ENCODE data around the gene POP4. TPM values are rescaled to one million over a fixed set of nuclear protein-coding genes. Genes with fewer than 3 reads are reported as not detected.

The POP4 gene
- total and polyA plus RNA-seq, 2 donors (not counting 3 experiments of a cell fraction or from before 2014, with no cell fraction given): 56.2 to 64.4 TPM

DNA sequence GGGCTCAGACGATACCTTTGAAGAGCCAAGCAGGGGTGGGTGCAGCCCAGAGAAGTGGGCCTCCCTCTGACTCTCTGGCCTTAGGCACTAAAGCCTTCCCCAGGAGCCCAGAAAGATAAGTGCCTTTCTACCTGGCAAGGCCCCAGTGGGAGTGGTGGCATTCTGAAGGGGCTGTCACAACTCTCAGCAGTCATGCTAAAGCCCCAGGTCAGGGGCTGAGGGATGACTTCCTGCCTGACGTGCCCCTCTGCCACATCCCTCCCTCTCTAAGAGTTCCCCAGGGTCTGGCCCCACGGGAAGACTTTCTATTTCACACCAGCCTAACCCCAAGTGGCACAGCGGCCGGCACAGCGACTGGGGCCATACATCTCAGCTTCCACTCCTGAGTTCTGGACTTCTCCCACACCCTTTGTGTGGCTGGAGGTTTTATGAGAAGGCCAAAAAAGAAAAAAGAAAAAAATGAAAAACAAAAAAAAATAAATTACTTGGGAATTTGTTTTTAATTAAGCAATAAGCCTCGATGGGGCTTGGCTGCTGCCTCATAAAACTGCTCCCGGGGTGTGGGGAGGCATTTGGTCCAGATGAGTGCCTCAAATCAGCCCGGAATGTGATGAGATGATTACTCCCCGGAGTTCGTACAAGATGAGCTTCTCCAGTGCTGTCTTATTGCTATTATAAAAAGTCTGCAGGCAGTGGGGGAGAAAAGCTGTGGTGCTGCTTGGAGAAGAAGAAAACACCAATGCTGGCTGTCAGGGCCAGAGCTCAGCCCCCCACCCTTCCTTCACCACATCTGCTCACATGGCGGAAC lies 30.7 kb downstream of the POP4 start:
- Histone ChIP-seq H3K9ac (replicated peaks; ENCODE audit: extremely low read depth, insufficient read depth, low read length) (no peak overlapping the region), H3K4me2 (ENCODE audit: insufficient read depth, low read length) (no peak overlapping the region)
- no peak for TF ChIP-seq EZH2 (IDR thresholded peaks at IDR 0.05; ENCODE audit: borderline replicate concordance, low read depth, low read length, severe bottlenecking)
- TF ChIP-seq POLR2AphosphoS5 (IDR thresholded peaks at IDR 0.05; ENCODE audit: insufficient read depth, low read depth, low read length): no peak
- no peak for TF ChIP-seq MYC (IDR thresholded peaks at IDR 0.05; ENCODE audit: low read depth, low read length)
- TF ChIP-seq FOS (IDR thresholded peaks at IDR 0.05; ENCODE audit: borderline replicate concordance, insufficient read depth, low read length): no peak
- TF ChIP-seq, protein P1, sequence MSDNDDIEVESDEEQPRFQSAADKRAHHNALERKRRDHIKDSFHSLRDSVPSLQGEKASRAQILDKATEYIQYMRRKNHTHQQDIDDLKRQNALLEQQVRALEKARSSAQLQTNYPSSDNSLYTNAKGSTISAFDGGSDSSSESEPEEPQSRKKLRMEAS (IDR thresholded peaks at IDR 0.05; ENCODE audit: insufficient read depth, insufficient read length): no peak
- no peak for TF ChIP-seq JUN (IDR thresholded peaks at IDR 0.05; ENCODE audit: borderline replicate concordance, insufficient read depth, insufficient read length, low read depth)
- TF ChIP-seq, protein P2, sequence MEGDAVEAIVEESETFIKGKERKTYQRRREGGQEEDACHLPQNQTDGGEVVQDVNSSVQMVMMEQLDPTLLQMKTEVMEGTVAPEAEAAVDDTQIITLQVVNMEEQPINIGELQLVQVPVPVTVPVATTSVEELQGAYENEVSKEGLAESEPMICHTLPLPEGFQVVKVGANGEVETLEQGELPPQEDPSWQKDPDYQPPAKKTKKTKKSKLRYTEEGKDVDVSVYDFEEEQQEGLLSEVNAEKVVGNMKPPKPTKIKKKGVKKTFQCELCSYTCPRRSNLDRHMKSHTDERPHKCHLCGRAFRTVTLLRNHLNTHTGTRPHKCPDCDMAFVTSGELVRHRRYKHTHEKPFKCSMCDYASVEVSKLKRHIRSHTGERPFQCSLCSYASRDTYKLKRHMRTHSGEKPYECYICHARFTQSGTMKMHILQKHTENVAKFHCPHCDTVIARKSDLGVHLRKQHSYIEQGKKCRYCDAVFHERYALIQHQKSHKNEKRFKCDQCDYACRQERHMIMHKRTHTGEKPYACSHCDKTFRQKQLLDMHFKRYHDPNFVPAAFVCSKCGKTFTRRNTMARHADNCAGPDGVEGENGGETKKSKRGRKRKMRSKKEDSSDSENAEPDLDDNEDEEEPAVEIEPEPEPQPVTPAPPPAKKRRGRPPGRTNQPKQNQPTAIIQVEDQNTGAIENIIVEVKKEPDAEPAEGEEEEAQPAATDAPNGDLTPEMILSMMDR (IDR thresholded peaks at IDR 0.05; ENCODE audit: extremely low read depth in 1 of 2, insufficient read depth in 1 of 2, low read depth in 1 of 2, low read length in 2 of 2): no peak
- TF ChIP-seq POLR2A (IDR thresholded peaks at IDR 0.05; ENCODE audit: low read depth, low read length): no peak
- no peak for TF ChIP-seq GATA2 (IDR thresholded peaks at IDR 0.05; ENCODE audit: insufficient read depth, insufficient read length, low read depth, low read length)

More for the DNA sequence above, 30.7 kb downstream of the POP4 start:
- Histone ChIP-seq H4K20me1 (replicated peaks; ENCODE audit: control insufficient read depth, extremely low read depth, insufficient read depth, low read length) (no peaks in the 10 kb centered on the region), H3K27me3 (ENCODE audit: control insufficient read depth in 2 of 2, insufficient read depth in 2 of 2, low read length in 2 of 2) (peaks cover 0 to 2% of the 10 kb centered on the region in 2 experiments), H3K9me1 (replicated peaks; ENCODE audit: control insufficient read depth, extremely low read depth, insufficient read depth, low read length) (no peaks in the 10 kb centered on the region), H3K36me3 (ENCODE audit: control insufficient read depth in 2 of 2, extremely low read depth in 1 of 2, insufficient read depth in 2 of 2, low read length in 2 of 2) (no peaks in the 10 kb centered on the region), H3K4me1 (ENCODE audit: control insufficient read depth, extremely low read depth, insufficient read depth, low read length) (no peaks in the 10 kb centered on the region), H3K79me2 (ENCODE audit: control insufficient read depth, insufficient read depth, low read length) (no peaks in the 10 kb centered on the region), H2AFZ (ENCODE audit: low read depth, low read length) (no peak overlapping the region), H3K4me3 (replicated peaks in 1 of 3; ENCODE audit: insufficient read depth in 1 of 3, low read depth in 1 of 3, low read length in 3 of 3) (no peak overlapping the region), H3K27ac (ENCODE audit: insufficient read depth, low read depth, low read length) (no peak overlapping the region), H3K9me3 (replicated peaks; ENCODE audit: control insufficient read depth, insufficient read depth, low read length) (no peaks in the 10 kb centered on the region)
- CTCF ChIA-PET: no interaction called here
- POLR2A ChIA-PET: no interaction called here
- DNase-seq (ENCODE audit: low read depth, low spot score) (no peak), FAIRE-seq (no peak)
- BruUV-seq (replicated peaks): no TSS peak
- intact Hi-C loops (cut with micrococcal nuclease): no loop called here
- dilution Hi-C loops (cut with MboI; ENCODE audit: extremely low pct_ligation_motif_present, low sequenced_read_pairs): no loop called here
